GM12864 (cell line): ENCODE measurements around the gene PRPF19.

Experiments
- DNase-seq: peaks from one replicate; pipeline ENCODE4 v3.0.0-alpha.2; 2011; ENCODE audit warnings: low read depth
- H3K4me3 ChIP-seq: 2 replicates; pipeline ENCODE4 v1.5.1; 2011; ENCODE audit warnings: mild to moderate bottlenecking, low read depth, low read length, control low read depth
- TF ChIP-seq, protein P1 (sequence below): IDR thresholded peaks from 2 replicates; pipeline ENCODE4 v1.5.1; 2011; ENCODE audit warnings: low read depth, mild to moderate bottlenecking, moderate library complexity, low read length, control low read depth, inconsistent platforms; ENCODE audit errors: missing control alignments

PRPF19 gene

DNA sequence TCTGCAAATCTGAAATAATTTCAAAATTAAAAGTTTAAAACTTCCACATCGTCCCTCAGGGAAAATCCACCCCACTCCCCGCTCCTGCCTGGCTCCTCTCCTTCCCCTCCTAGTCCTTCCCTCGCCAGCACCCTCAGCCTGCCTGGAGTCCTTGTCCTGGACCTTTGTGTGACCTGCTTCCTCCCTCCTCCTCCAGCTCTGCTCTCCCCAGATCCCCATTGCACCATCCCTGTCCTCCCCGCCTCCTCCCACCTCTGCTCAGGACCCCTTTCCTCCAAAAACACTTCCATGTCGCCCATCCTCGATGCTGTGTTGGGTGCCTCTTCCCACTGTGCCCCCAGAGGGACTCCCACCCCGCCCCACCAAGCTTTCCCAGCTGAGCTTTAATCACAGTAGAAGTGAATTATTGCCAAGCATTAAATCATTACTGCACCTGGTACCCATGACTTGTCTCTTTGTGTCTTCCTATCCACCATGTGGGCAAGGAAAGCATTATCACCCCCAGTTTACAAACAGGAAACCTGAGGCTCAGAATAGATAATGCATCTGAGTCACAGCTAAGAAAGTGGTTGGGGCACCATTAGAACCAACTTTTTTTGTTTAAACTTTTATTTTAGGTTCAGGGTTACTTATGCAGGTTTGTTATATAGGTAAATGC, 41.4 kb downstream of the PRPF19 start:
- H3K4me3 ChIP-seq = no peak overlapping the region
- TF ChIP-seq, protein P1, sequence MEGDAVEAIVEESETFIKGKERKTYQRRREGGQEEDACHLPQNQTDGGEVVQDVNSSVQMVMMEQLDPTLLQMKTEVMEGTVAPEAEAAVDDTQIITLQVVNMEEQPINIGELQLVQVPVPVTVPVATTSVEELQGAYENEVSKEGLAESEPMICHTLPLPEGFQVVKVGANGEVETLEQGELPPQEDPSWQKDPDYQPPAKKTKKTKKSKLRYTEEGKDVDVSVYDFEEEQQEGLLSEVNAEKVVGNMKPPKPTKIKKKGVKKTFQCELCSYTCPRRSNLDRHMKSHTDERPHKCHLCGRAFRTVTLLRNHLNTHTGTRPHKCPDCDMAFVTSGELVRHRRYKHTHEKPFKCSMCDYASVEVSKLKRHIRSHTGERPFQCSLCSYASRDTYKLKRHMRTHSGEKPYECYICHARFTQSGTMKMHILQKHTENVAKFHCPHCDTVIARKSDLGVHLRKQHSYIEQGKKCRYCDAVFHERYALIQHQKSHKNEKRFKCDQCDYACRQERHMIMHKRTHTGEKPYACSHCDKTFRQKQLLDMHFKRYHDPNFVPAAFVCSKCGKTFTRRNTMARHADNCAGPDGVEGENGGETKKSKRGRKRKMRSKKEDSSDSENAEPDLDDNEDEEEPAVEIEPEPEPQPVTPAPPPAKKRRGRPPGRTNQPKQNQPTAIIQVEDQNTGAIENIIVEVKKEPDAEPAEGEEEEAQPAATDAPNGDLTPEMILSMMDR = no peak
- no peak for DNase-seq

DNA sequence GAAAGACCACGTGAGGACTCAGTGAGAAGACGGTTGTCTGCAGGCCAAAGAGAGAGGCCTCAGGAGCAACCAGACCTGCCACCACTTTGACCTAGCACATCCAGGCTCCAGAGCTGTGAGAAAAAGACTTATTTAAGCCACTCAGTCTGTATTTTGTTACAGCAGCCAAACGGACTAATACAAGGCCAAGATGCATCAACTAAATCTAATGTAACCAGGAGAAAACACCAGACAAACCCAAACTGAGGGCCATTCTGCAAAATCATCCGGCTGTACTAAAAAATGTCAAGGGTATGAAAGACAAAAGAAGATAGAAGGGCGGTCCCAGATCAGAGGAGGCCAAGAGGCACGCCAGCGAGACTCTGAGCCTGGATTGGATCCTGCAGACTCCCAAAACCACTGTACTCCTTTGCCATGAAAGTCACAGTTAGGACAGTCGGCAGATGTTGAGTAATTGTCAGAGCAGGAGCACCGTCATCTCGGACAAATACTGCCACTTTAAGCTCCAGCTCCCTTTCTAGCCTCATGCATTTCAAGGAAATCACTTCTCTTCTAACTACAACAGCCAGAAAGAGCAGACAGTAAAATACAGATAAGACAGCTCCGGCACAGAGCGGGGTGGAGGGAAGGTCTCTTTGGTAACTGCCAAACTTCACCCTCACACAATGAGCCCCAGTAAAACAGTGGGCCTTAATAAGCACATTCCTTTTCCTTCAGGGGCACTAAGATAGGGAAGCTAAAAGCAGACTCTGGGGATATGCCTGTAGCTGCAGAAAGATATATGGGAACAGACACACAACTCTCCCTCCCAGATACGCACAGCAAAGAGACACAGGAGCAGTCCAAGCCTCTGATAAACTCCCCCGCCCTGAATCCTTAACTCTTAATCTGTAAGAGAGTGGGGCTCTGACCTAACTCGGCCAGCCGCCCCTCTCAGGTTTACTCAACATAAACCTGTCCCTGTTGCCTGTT, 42.5 kb downstream of the PRPF19 start:
- DNase-seq = no peak
- TF ChIP-seq, protein P1 = no peak
- no peak overlapping the region for H3K4me3 ChIP-seq

DNA sequence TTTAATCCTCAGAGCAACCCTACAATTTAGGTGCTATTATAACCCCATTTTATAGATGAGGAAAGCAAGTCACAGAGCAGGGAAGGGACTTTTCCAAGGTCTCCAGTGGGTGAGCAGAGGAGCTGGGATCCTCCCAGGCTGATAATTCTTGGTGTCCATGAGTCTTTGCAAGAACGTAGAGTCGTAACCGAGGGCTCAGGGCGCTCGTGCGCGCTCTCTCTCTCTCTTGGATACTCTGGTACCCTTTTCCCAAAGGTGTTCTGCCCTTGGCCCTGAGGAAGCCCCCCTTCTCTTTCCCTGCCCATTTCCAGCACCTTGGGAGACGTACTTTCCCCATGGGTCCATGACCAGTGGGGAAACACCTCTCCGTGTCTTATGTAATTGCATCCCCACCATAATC, 44.2 kb downstream of the PRPF19 start:
- H3K4me3 ChIP-seq = no peak overlapping the region
- TF ChIP-seq, protein P1 = no peak
- DNase-seq = no peak

DNA sequence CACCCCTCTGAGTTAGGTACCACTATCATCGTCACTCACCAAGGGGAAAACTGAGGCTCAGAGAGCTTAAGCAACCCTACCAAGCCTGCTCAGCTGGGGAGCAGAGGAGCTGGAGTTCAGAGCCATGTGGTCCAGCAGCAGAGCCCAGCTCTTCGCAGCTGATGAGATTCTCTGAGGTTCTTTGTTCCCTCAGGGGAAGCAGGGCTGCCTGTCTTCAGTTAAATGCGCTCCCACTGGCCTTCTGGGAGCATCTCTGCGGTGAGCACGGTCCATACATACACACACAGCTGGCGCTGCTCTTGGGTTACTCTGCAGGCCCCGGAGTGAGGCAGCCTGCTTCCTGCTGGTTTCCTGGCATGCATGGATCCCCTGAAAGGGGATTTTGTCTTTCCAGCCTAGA, 45.4 kb downstream of the PRPF19 start:
- H3K4me3 ChIP-seq = no peak overlapping the region
- no peak for DNase-seq
- TF ChIP-seq, protein P1 = no peak

DNA sequence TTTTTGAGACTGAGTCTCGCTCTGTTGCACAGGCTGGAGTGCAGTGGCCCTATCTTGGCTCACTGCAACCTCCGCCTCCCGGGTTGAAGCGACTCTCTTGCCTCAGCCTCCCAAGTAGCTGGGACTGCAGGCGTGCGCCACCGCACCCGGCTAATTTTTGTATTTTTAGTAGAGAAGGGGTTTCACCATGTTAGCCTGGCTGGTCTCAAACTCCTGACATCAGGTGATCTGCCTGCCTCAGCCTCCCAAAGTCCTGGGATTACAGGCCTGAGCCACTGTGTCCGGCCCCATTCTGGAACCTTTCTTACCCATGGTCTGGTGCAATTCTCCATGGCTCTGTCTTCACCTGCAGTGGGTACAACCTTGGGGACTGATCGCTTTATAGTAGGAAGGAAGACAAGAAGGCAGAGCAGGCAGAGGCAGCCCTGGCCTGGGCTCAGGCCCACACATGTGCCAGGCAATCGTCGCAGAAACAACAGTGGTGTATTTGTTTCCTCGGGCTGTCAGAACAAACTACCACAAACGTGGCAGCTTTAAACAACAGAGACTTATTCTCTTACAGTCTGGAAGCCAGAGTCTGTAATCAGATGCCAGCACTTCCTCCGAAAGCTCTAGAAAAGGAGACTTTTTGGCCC, 46.7 kb downstream of the PRPF19 start:
- H3K4me3 ChIP-seq = no peak overlapping the region
- no peak for DNase-seq
- TF ChIP-seq, protein P1 = no peak

DNA sequence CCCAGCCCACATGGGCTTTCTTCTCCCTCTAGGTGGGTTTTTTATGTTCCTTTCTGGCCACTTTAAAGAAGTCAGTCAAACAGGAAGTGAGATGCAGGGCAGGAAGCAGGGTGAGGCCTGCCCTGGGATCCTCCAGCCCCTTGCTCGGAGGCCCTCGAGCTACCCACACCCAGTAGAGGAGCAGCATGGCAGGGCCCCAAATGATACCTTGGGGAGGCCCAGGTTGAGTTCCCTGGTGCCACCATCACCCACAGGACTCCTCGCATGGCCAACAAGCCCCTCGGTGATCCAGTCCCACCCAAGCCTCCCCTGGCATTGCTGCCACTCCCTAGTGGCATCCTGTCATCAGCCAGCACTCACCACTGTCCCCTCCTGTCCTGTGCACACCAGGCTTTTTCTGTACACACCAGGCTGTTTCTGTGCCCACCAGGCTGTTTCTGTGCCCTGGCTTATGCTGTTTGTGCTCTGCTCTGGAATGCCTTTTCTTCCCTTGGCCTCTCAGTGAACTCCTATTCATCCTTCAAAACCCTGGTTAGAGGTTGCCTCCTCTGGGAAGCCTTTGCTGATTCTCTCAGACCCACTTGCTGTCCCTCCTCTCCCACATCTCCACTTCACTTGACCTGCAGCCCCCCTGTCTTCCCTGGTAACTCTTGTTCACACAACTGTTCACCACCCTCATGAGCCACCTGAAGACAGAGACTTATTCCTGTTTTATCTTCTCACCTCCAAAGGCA, 47.5 kb downstream of the PRPF19 start:
- H3K4me3 ChIP-seq = no peak overlapping the region
- no peak for DNase-seq
- TF ChIP-seq, protein P1 = no peak
